IPS DF 6.9 (cell line): ENCODE measurements around the gene DOCK9.

ENCODE experiments used
- DNase-seq: peaks from one replicate; pipeline ENCODE4 v3.0.0-alpha.2; 2013; ENCODE audit warnings: low read depth, low spot score
- H3K27ac ChIP-seq: one replicate; pipeline ENCODE4 v1.5.1; 2013; ENCODE audit warnings: low read length, control low read depth
- H3K27me3 ChIP-seq: 2 replicates; pipeline ENCODE4 v1.6.1; 2013; ENCODE audit warnings: mild to moderate bottlenecking, low read length; ENCODE audit not compliant: control insufficient read depth, insufficient read depth
- H3K36me3 ChIP-seq: 2 replicates; pipeline ENCODE4 v1.6.1; 2013; ENCODE audit warnings: low read length; ENCODE audit not compliant: control insufficient read depth, insufficient read depth
- H3K4me1 ChIP-seq: 2 replicates; pipeline ENCODE4 v1.6.1; 2013; ENCODE audit warnings: low read length; ENCODE audit not compliant: control insufficient read depth, insufficient read depth
- H3K4me3 ChIP-seq: 2 replicates; pipeline ENCODE4 v1.5.1; 2013; ENCODE audit warnings: mild to moderate bottlenecking, low read length
- H3K9me3 ChIP-seq: 2 replicates; pipeline ENCODE4 v1.6.1; 2013; ENCODE audit warnings: low read length, inconsistent platforms; ENCODE audit not compliant: control insufficient read depth, insufficient read depth
- WGBS: extraction: QIAGEN DNeasy Blood & Tissue Kit; methylation state at CpG from one replicate; pipeline ENCODE4 v1.1.7; 2013; ENCODE audit warnings: mixed read lengths, missing lambda C conversion rate; ENCODE audit not compliant: insufficient read length, insufficient coverage; 5-methylcytosine and 5-hydroxymethylcytosine counted together

DOCK9 gene

DNA sequence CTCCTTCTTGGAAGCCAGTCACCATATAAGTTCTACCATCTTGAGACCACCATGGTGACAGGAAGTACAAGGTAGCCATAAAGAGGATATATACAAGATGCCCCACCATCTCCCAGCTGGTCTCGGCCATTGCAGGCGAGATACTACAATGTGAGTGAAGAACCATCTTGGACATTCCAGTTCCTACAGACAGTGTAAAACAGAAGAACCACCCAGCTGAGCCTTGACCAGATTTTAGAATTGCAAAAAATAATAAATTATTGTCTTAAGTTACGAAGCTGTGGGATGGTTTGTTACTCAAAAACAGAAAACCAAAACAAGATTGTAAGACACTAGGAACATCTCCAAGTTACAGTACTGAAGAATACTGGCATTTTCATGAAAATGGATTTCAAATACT is 43.6 kb downstream of the DOCK9 start:
- no CpG with 5 or more reads among the region's 3 CpGs for WGBS
- Histone ChIP-seq H3K36me3 (no peaks in the 10 kb centered on the region), H3K27ac (no peak overlapping the region), H3K4me1 (peaks cover 4% of the 10 kb centered on the region), H3K9me3 (no peaks in the 10 kb centered on the region), H3K4me3 (no peak overlapping the region), H3K27me3 (no peaks in the 10 kb centered on the region)
- DNase-seq: no peak

DNA sequence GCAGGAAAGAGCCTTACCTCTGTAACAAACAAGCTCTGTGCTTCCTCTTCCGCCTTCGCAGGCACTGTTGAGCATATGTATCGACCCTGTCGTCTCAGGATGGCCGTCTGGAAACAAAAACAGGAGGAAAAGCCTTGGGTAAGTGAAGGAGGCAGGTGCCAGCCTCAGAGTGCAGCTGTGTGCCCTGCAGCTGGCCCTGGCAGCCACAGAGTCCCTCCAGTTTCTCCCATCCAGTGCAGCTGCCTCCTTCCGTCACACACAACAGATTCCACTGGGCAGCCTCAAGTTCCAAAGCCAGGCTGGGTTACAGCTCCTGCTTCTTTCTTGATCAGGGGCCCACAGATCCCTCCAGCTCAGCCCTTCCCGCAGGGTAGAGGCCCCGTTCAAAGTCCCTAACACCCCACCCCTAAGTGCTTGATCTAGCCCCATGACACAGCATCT is 47.7 kb downstream of the DOCK9 start:
- no CpG with 5 or more reads among the region's 8 CpGs for WGBS
- no peaks in the 10 kb centered on the region for H3K36me3 ChIP-seq
- DNase-seq: no peak
- no peak overlapping the region for H3K4me3 ChIP-seq
- peaks cover 2% of the 10 kb centered on the region; the same call in 1 of the 2 replicates for H3K4me1 ChIP-seq
- no peaks in the 10 kb centered on the region for H3K27me3 ChIP-seq
- no peak overlapping the region for H3K27ac ChIP-seq
- no peaks in the 10 kb centered on the region for H3K9me3 ChIP-seq

DNA sequence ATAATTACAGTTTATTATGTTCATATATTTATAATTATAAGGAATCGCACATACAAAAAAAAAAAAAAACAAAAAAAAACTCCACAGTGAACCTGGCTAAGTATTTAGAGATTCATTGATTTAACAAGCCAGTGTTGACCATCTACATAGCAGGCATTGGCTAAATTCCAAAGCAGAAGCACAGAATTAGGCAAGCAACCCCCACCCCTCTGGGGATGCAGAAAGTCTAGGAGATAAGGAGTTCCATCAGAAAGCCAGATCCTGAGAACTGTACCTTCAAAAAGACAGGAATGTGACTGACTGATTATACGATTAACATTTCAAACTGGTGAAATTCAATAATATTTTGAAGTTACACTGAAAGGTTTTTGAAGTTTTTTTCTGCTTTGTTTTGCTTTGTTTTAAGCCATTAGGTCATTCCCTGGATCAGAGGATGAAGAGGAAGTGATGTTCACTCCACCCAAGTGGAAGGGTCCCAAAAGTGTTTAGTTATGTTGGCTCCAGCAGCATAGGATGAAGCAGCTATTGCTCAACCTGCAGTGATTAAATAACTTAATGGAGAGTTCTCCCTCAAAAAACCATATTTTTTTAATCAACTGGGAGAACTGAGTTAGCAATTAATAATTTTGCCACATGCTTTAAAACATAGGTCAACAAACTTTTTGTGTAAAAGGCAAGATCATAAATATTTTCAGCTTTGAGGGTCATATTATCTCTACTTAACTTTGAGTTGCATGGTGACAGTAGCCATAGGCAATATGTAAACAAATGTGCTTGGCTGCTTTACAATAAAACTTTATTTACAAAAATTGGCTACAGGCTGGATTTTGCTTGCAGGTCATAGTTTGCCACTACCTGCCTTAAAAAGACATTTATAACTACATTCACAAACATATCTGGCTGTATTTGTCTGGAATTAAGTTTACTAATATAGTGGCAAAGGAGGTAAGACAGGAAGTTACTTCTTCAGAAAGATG is 49.6 kb downstream of the DOCK9 start:
- Histone ChIP-seq H3K9me3 (no peaks in the 10 kb centered on the region), H3K4me1 (peaks cover 2% of the 10 kb centered on the region; the same call in 1 of the 2 replicates), H3K36me3 (no peaks in the 10 kb centered on the region), H3K4me3 (no peak overlapping the region), H3K27me3 (no peaks in the 10 kb centered on the region), H3K27ac (no peak overlapping the region)
- no peak for DNase-seq
- no CpG with 5 or more reads among the region's 2 CpGs for WGBS

- no peak overlapping the region for H3K27ac ChIP-seq
- peaks cover 6% of the 10 kb centered on the region; the same call in 1 of the 2 replicates for H3K4me1 ChIP-seq
- H3K4me3 ChIP-seq: no peak overlapping the region
- H3K36me3 ChIP-seq: no peaks in the 10 kb centered on the region
- no CpG with 5 or more reads among the region's 4 CpGs for WGBS
- no peaks in the 10 kb centered on the region for H3K9me3 ChIP-seq
- DNase-seq: no peak
- H3K27me3 ChIP-seq: no peaks in the 10 kb centered on the region
Observed at GRCh38 chr13:98925949-98926348, 51.9 kb downstream of the DOCK9 start.

- Histone ChIP-seq H3K36me3 (no peaks in the 10 kb centered on the region), H3K4me3 (no peak overlapping the region), H3K27me3 (no peaks in the 10 kb centered on the region), H3K9me3 (no peaks in the 10 kb centered on the region), H3K4me1 (0 out of 2 replicates have a peak, but pooled peaks cover 5% of the 10 kb centered on the region), H3K27ac (no peak overlapping the region)
- 100% methylated on average over 2 of the region's 11 CpGs for WGBS
- no peak for DNase-seq
Observed at GRCh38 chr13:98923641-98924397, 54.0 kb downstream of the DOCK9 start.

GRCh38 chr13:98922306-98922705 is 55.6 kb downstream of the DOCK9 start:
- no peak for DNase-seq
- WGBS: no CpG with 5 or more reads among the region's 4 CpGs

GRCh38 chr13:98921786-98922185 is 56.1 kb downstream of the DOCK9 start:
- no peaks in the 10 kb centered on the region for H3K9me3 ChIP-seq
- no peak overlapping the region for H3K4me3 ChIP-seq
- H3K4me1 ChIP-seq: 0 out of 2 replicates have a peak, but pooled peaks cover 5% of the 10 kb centered on the region
- no peaks in the 10 kb centered on the region for H3K27me3 ChIP-seq
- no peaks in the 10 kb centered on the region for H3K36me3 ChIP-seq
- no CpG with 5 or more reads among the region's 5 CpGs for WGBS
- DNase-seq: no peak
- H3K27ac ChIP-seq: no peak overlapping the region

More at GRCh38 chr13:98922306-98922705, 55.6 kb downstream of the DOCK9 start:
- Histone ChIP-seq H3K27me3 (no peaks in the 10 kb centered on the region), H3K4me3 (no peak overlapping the region), H3K4me1 (0 out of 2 replicates have a peak, but pooled peaks cover 5% of the 10 kb centered on the region), H3K9me3 (no peaks in the 10 kb centered on the region), H3K27ac (no peak overlapping the region), H3K36me3 (no peaks in the 10 kb centered on the region)

GRCh38 chr13:98921015-98921580 is 56.8 kb downstream of the DOCK9 start:
- Histone ChIP-seq H3K4me3 (no peak overlapping the region), H3K4me1 (0 out of 2 replicates have a peak, but pooled peaks cover 5% of the 10 kb centered on the region), H3K9me3 (no peaks in the 10 kb centered on the region), H3K27me3 (no peaks in the 10 kb centered on the region), H3K27ac (no peak overlapping the region), H3K36me3 (no peaks in the 10 kb centered on the region)
- DNase-seq: no peak
- WGBS: no CpG with 5 or more reads among the region's 5 CpGs

DNA sequence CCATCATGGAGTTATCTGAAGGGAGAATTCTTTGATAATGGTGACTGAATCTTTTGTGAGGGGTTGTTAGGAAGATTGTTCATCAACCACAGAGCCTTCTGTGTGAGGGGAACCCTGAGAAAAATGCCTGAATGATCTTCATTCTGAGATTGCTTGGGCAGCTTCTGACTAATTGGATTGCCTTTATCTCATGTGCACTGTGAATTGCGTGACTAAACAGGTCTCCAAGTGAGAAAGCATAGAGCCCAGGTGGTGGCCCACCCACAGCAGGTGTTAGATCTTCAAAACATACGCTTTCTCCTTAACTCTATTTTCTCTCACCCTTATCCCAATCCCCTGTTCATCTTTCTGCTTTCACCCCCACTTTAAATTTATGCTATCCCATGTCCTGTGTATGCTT is 58.3 kb downstream of the DOCK9 start:
- DNase-seq: no peak
- 0 out of 2 replicates have a peak, but pooled peaks cover 5% of the 10 kb centered on the region for H3K4me1 ChIP-seq
- no peaks in the 10 kb centered on the region for H3K9me3 ChIP-seq
- no peak overlapping the region for H3K4me3 ChIP-seq
- WGBS: no CpG with 5 or more reads among the region's 2 CpGs
- no peak overlapping the region for H3K27ac ChIP-seq
- H3K27me3 ChIP-seq: no peaks in the 10 kb centered on the region
- no peaks in the 10 kb centered on the region for H3K36me3 ChIP-seq

GRCh38 chr13:98918771-98919170 is 59.1 kb downstream of the DOCK9 start:
- WGBS: no CpG with 5 or more reads among the region's 4 CpGs
- Histone ChIP-seq H3K4me1 (0 out of 2 replicates have a peak, but pooled peaks cover 5% of the 10 kb centered on the region), H3K27me3 (no peaks in the 10 kb centered on the region), H3K27ac (no peak overlapping the region), H3K4me3 (no peak overlapping the region), H3K36me3 (no peaks in the 10 kb centered on the region), H3K9me3 (no peaks in the 10 kb centered on the region)
- no peak for DNase-seq
